Adipocyte (in vitro differentiated cells): ENCODE results near the gene IL20.
A peak's percentile ranks its signal among the peaks of the same experiment; 100 is the strongest.

Experiments used
- DNase-seq: peaks from one replicate; pipeline ENCODE4 v3.0.0-alpha.2; 2015; ENCODE audit warnings: low read depth
- H3K27me3 ChIP-seq: replicated peaks from 2 replicates; pipeline ENCODE4 v1.7.0; 2013; ENCODE audit warnings: mild to moderate bottlenecking, low read length, moderate library complexity; ENCODE audit not compliant: control insufficient read depth, insufficient read depth
- H3K36me3 ChIP-seq: 2 replicates; pipeline ENCODE4 v1.7.0; 2013; ENCODE audit warnings: low read length, mild to moderate bottlenecking, moderate library complexity; ENCODE audit not compliant: control insufficient read depth, insufficient read depth, severe bottlenecking
- H3K4me1 ChIP-seq: 2 replicates; pipeline ENCODE4 v1.7.0; 2013; ENCODE audit warnings: mild to moderate bottlenecking, low read length, moderate library complexity; ENCODE audit not compliant: control insufficient read depth, insufficient read depth
- H3K4me3 ChIP-seq: 2 replicates; pipeline ENCODE4 v1.7.0; 2013; ENCODE audit warnings: mild to moderate bottlenecking, low read length, moderate library complexity
- H3K9ac ChIP-seq: 2 replicates; pipeline ENCODE4 v1.7.0; 2013; ENCODE audit warnings: mild to moderate bottlenecking, low read length, moderate library complexity
- H3K9me3 ChIP-seq: 2 replicates; pipeline ENCODE4 v1.7.0; 2013; ENCODE audit warnings: mild to moderate bottlenecking, low read length, moderate library complexity; ENCODE audit not compliant: control insufficient read depth

IL20 gene

GRCh38 chr1:206895837-206896242, 30.4 kb downstream of the IL20 start:
- no peaks in the 10 kb centered on the region for H3K36me3 ChIP-seq
- H3K4me1 ChIP-seq, result peaks cover 61% of the 10 kb centered on the region
- no peak overlapping the region for H3K9ac ChIP-seq
- peak; percentile 76 for DNase-seq
- no peaks in the 10 kb centered on the region for H3K27me3 ChIP-seq
- H3K9me3 ChIP-seq, result no peaks in the 10 kb centered on the region
- no peak overlapping the region for H3K4me3 ChIP-seq

GRCh38 chr1:206896261-206896660, 30.8 kb downstream of the IL20 start:
- DNase-seq, result no peak
- no peaks in the 10 kb centered on the region for H3K36me3 ChIP-seq
- no peaks in the 10 kb centered on the region for H3K27me3 ChIP-seq

GRCh38 chr1:206897175-206897574, 31.8 kb downstream of the IL20 start, which contains the start of gene IL24:
Gene IL24, plus strand, starts transcription at chr1:206897443. Its CDS starts 390 bp downstream, at chr1:206897833.
- DNase-seq, result no peak
- Histone ChIP-seq H3K36me3 (no peaks in the 10 kb centered on the region), H3K4me3 (no peak within 1 kb of the TSS), H3K9me3 (no peaks in the 10 kb centered on the region), H3K4me1 (peaks cover 48% of the 10 kb centered on the region), H3K27me3 (no peaks in the 10 kb centered on the region), H3K9ac (no peak within 1 kb of the TSS)

More at GRCh38 chr1:206896261-206896660, 30.8 kb downstream of the IL20 start:
- Histone ChIP-seq H3K9ac (no peak overlapping the region), H3K4me1 (peaks cover 57% of the 10 kb centered on the region), H3K4me3 (no peak overlapping the region), H3K9me3 (no peaks in the 10 kb centered on the region)

- DNase-seq, result peak; percentile 83
- Histone ChIP-seq H3K9ac (no peak overlapping the region), H3K36me3 (no peaks in the 10 kb centered on the region), H3K9me3 (no peaks in the 10 kb centered on the region), H3K27me3 (no peaks in the 10 kb centered on the region), H3K4me1 (peaks cover 37% of the 10 kb centered on the region), H3K4me3 (no peak overlapping the region)
Observed at GRCh38 chr1:206898089-206898914, 32.9 kb downstream of the IL20 start.

- DNase-seq, result no peak
- Histone ChIP-seq H3K9ac (no peak overlapping the region), H3K9me3 (no peaks in the 10 kb centered on the region), H3K4me1 (peaks cover 33% of the 10 kb centered on the region), H3K36me3 (no peaks in the 10 kb centered on the region), H3K4me3 (no peak overlapping the region), H3K27me3 (no peaks in the 10 kb centered on the region)
Observed at GRCh38 chr1:206898915-206899431, 33.5 kb downstream of the IL20 start.

GRCh38 chr1:206899717-206900116, 34.3 kb downstream of the IL20 start:
- DNase-seq, result no peak
- no peaks in the 10 kb centered on the region for H3K9me3 ChIP-seq
- no peak overlapping the region for H3K4me3 ChIP-seq
- H3K9ac ChIP-seq, result no peak overlapping the region
- no peaks in the 10 kb centered on the region for H3K36me3 ChIP-seq
- H3K27me3 ChIP-seq, result no peaks in the 10 kb centered on the region
- H3K4me1 ChIP-seq, result peaks cover 33% of the 10 kb centered on the region

GRCh38 chr1:206900149-206900548, 34.7 kb downstream of the IL20 start:
- no peak overlapping the region for H3K9ac ChIP-seq
- H3K27me3 ChIP-seq, result no peaks in the 10 kb centered on the region
- no peak overlapping the region for H3K4me3 ChIP-seq
- no peaks in the 10 kb centered on the region for H3K36me3 ChIP-seq
- DNase-seq, result no peak
- peaks cover 38% of the 10 kb centered on the region for H3K4me1 ChIP-seq
- H3K9me3 ChIP-seq, result no peaks in the 10 kb centered on the region

- H3K4me3 ChIP-seq, result no peak overlapping the region
- no peak overlapping the region for H3K9ac ChIP-seq
- no peaks in the 10 kb centered on the region for H3K9me3 ChIP-seq
- H3K4me1 ChIP-seq, result peaks cover 21% of the 10 kb centered on the region
- no peak for DNase-seq
- H3K27me3 ChIP-seq, result no peaks in the 10 kb centered on the region
- H3K36me3 ChIP-seq, result no peaks in the 10 kb centered on the region
Observed at GRCh38 chr1:206901944-206902343, 36.5 kb downstream of the IL20 start.

GRCh38 chr1:206902702-206903101, 37.3 kb downstream of the IL20 start:
- Histone ChIP-seq H3K4me1 (peaks cover 20% of the 10 kb centered on the region), H3K9ac (no peak overlapping the region), H3K27me3 (no peaks in the 10 kb centered on the region), H3K9me3 (no peaks in the 10 kb centered on the region), H3K4me3 (no peak overlapping the region), H3K36me3 (no peaks in the 10 kb centered on the region)
- no peak for DNase-seq

GRCh38 chr1:206903687-206904086, 38.3 kb downstream of the IL20 start:
- no peaks in the 10 kb centered on the region for H3K36me3 ChIP-seq
- H3K9ac ChIP-seq, result no peak overlapping the region
- no peaks in the 10 kb centered on the region for H3K27me3 ChIP-seq
- H3K4me1 ChIP-seq, result peaks cover 13% of the 10 kb centered on the region
- no peak overlapping the region for H3K4me3 ChIP-seq
- H3K9me3 ChIP-seq, result no peaks in the 10 kb centered on the region
- peak; percentile 19 for DNase-seq

GRCh38 chr1:206904423-206905142, 39.2 kb downstream of the IL20 start:
- no peaks in the 10 kb centered on the region for H3K36me3 ChIP-seq
- no peak for DNase-seq
- peaks cover 3% of the 10 kb centered on the region for H3K27me3 ChIP-seq
- no peaks in the 10 kb centered on the region for H3K9me3 ChIP-seq
- H3K4me3 ChIP-seq, result no peak overlapping the region
- peaks cover 9% of the 10 kb centered on the region for H3K4me1 ChIP-seq
- H3K9ac ChIP-seq, result no peak overlapping the region
